Purkinje cell (primary cell): Measurements from ENCODE around the gene LRRC42. TPM values are rescaled to one million over a fixed set of nuclear protein-coding genes. Genes with fewer than 3 reads are reported as not detected.

Source experiments
- polyA plus RNA-seq: library from polyadenylated mRNA; unstranded; fragments of >200 nt; fragmentation: Nextera tagmentation; gene quantifications from 2 replicates; pipeline ENCODE4 v1.2.1, GENCODE V29; 2014

Gene LRRC42
- polyA plus RNA-seq, result 10.0 and 13.0 TPM in 2 replicates

GRCh38 chr1:53946252-53947171 is at the start of gene LRRC42:
LRRC42 (plus strand) TSS chr1:53946350; CDS start chr1:53952000, 5,650 bp downstream.

DNA sequence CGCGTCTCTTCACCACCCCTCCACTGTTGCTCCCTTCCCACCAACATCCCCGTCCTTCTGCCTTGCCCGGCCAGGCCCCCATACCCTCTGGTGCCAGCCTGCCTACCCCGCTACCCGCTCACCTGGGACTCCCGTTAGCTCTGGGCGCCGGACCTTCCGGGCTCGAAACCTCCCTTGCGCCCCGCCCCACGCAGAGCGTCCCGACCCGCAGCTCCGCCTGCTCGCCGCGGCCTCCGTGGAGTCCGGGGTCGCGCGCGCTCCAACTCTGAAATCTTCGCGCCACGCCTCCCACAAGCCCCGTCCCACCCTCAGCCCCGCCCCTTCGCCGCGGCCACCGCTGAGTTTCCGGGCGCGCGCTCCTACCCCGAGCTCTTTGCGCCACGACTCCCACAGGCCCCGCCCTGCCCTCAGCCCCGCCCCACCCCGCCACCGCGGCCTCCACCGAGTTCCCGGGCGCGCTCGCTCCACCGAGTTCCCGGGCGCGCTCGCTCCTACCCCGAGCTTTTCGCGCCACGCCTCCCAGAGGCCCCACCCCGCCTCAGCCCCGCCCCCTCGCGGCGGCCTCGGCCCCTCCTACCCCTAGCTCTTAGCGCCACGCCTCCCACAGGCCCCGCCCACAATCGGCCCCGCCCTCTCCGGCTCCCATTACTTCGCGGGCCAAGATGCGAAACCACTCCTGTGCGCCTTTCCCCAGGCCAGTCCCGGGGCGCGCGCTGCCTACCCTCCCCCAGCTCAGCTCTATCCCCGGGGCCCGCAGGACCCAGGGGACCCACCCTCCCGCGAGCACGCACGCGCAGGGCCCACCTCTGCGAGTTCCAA is 508 bp upstream of the LRRC42 start, which contains the start of gene IFT25:
Gene IFT25, minus strand, starts transcription at position 267 of the 819 bp plus-strand sequence. CDS start 5,617 bp downstream, outside the sequence.

Other genes with a start within 250 kb of the LRRC42 start
- gene GLIS1, start 207.2 kb upstream of the LRRC42 start, polyA plus RNA-seq, result not detected in 2 replicates
- gene NDC1, start 108.1 kb upstream of the LRRC42 start, polyA plus RNA-seq, result 10.4 and 11.6 TPM in 2 replicates
- 17.1 and 35.4 TPM in 2 replicates for gene YIPF1, start 56.6 kb upstream of the LRRC42 start, polyA plus RNA-seq
- gene DIO1, start 52.2 kb upstream of the LRRC42 start, polyA plus RNA-seq, result not detected in 2 replicates
- 88.2 and 121 TPM in 2 replicates for gene IFT25, start 651 bp upstream of the LRRC42 start, polyA plus RNA-seq
- not detected in 2 replicates for gene LDLRAD1, start 71.8 kb downstream of the LRRC42 start, polyA plus RNA-seq
- gene TMEM59, start 106.9 kb downstream of the LRRC42 start, polyA plus RNA-seq, result 431 and 436 TPM in 2 replicates
- 2.9 and 3.5 TPM in 2 replicates for gene TCEANC2, start 107.3 kb downstream of the LRRC42 start, polyA plus RNA-seq
- gene CDCP2, start 206.7 kb downstream of the LRRC42 start, polyA plus RNA-seq, result not detected in 2 replicates